Thymus (tissue), 11 donors: Measurements from ENCODE around the gene UQCRC2. TPM values are rescaled to one million over a fixed set of nuclear protein-coding genes. Genes with fewer than 3 reads are reported as not detected.

Experiments
- DNase-seq, 9 donors: peaks; one replicate each; pipeline ENCODE4 v3.0.0-alpha.2; 2013; ENCODE audit warnings: low spot score in 9 of 9, low read depth in 6 of 9, missing footprints in 1 of 9
- H3K27ac ChIP-seq, 2 donors: one replicate each; pipeline ENCODE4 v1.5.1; 2013; ENCODE audit warnings: control low read depth in 1 of 2, low read depth in 1 of 2, low read length in 1 of 2, mild to moderate bottlenecking in 1 of 2, moderate library complexity in 1 of 2
- H3K27me3 ChIP-seq, 2 donors: one replicate each; pipeline ENCODE4 v1.5.1; 2013; ENCODE audit warnings: low read length in 1 of 2; ENCODE audit not compliant: control insufficient read depth in 2 of 2, insufficient read depth in 1 of 2
- H3K36me3 ChIP-seq, 2 donors: one replicate each; pipeline ENCODE4 v1.5.1; 2013; ENCODE audit warnings: low read length in 1 of 2, mild to moderate bottlenecking in 1 of 2, moderate library complexity in 1 of 2; ENCODE audit not compliant: control insufficient read depth in 2 of 2, insufficient read depth in 2 of 2
- H3K4me1 ChIP-seq, 2 donors: one replicate each; pipeline ENCODE4 v1.5.1; 2013; ENCODE audit warnings: low read length in 2 of 2; ENCODE audit not compliant: control insufficient read depth in 2 of 2, insufficient read depth in 2 of 2
- H3K4me3 ChIP-seq, 2 donors: one replicate each; pipeline ENCODE4 v1.5.1; 2013; ENCODE audit warnings: low read length in 2 of 2, control low read depth in 1 of 2, mild to moderate bottlenecking in 1 of 2
- H3K9me3 ChIP-seq, 2 donors: one replicate each; pipeline ENCODE4 v1.5.1; 2013; ENCODE audit warnings: low read length in 1 of 2, mild to moderate bottlenecking in 1 of 2; ENCODE audit not compliant: control insufficient read depth in 2 of 2, insufficient read depth in 1 of 2
- WGBS: extraction: QIAGEN DNeasy Blood & Tissue Kit; methylation state at CpG from one replicate; pipeline ENCODE4 v1.1.7; 2013; 5-methylcytosine and 5-hydroxymethylcytosine counted together
- polyA plus RNA-seq: library from polyadenylated mRNA; stranded (reverse); fragments of 200-250 nt; gene quantifications from one replicate; pipeline ENCODE4 v1.2.3, GENCODE V29; 2013
- total RNA-seq: library from RNA; stranded (reverse); fragments of 120-200 nt; gene quantifications from one replicate; pipeline ENCODE4 v1.2.4, GENCODE V29; 2013
- donor health status: healthy.

Gene UQCRC2
- total and polyA plus RNA-seq, 2 donors = 146 to 227 TPM

DNA sequence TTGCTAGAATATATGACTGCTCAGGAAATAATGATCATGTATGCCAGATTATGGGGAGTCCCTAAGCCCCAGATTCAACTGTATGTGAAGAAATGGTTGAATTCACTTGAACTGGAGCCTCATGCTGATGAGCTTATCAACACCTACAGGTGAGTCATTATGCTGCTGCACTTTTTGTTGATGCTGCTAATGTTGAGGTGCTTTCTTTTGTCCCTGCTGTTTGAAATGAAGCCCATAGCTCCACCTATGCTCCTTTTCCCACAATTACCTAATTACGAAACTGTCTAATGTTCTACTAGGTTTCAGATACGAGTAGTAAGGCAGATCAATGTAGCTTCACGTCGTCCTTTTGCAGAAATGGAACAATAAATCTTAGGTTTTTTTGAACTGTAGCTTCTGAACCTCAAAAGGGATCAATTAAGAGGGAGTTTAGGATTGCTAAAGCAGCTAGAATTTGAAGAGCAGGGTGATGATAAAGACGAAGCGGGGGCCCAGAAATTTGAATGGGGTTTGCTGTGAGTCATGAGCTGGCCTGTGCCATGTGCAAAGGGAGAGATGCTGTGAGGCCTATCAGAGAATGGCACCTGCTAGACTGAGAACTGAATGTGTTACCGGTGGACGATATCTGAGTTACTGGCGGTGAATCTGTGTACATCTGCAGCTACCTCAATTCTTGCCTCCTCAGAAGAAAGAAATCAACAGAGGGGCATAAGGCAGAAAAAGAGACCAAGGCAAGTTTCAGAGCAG is 6.1 kb upstream of the UQCRC2 start:
- no peaks in the 10 kb centered on the region for H3K27me3 ChIP-seq
- H3K36me3 ChIP-seq = peaks cover 0 to 4% of the 10 kb centered on the region in 2 donors
- H3K27ac ChIP-seq = no peak overlapping the region
- no peaks in the 10 kb centered on the region for H3K9me3 ChIP-seq
- 94% methylated on average over 9 of the region's 9 CpGs for WGBS
- no peak for DNase-seq
- no peak overlapping the region for H3K4me3 ChIP-seq
- peaks cover 5 to 13% of the 10 kb centered on the region in 2 donors for H3K4me1 ChIP-seq

DNA sequence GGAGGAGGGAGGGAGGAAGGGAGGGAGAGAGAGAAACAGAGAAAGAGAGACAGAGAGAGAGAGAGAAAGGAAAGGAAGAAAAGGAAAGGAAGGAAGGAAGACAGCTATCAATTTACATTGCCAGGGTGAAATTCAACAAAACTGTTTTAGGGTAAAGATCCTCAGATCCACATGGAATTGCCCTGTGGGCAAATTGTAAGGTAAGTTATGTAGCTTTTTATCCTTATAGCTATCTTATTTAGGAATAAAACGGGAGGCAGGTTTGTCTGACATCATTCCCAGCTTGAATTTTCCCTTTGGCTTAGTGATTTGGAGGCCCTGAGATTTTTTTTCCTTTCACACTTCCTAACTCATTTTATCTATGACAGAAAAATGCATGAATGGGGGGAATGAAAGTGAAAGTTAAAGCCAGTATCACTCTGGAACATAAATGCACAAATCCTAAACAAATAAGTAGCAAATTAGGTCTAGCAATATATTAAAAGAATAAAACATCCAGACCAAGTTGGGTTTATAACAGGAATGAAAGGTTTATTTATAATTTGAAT is 3.4 kb upstream of the UQCRC2 start:
- H3K36me3 ChIP-seq = no peaks in the 10 kb centered on the region
- no peak for DNase-seq
- H3K27ac ChIP-seq = no peak overlapping the region
- no peak overlapping the region for H3K4me3 ChIP-seq
- H3K27me3 ChIP-seq = no peaks in the 10 kb centered on the region
- H3K9me3 ChIP-seq = no peaks in the 10 kb centered on the region
- 82% methylated on average over 1 of the region's 1 CpG for WGBS
- peaks cover 13 to 25% of the 10 kb centered on the region in 2 donors for H3K4me1 ChIP-seq

DNA sequence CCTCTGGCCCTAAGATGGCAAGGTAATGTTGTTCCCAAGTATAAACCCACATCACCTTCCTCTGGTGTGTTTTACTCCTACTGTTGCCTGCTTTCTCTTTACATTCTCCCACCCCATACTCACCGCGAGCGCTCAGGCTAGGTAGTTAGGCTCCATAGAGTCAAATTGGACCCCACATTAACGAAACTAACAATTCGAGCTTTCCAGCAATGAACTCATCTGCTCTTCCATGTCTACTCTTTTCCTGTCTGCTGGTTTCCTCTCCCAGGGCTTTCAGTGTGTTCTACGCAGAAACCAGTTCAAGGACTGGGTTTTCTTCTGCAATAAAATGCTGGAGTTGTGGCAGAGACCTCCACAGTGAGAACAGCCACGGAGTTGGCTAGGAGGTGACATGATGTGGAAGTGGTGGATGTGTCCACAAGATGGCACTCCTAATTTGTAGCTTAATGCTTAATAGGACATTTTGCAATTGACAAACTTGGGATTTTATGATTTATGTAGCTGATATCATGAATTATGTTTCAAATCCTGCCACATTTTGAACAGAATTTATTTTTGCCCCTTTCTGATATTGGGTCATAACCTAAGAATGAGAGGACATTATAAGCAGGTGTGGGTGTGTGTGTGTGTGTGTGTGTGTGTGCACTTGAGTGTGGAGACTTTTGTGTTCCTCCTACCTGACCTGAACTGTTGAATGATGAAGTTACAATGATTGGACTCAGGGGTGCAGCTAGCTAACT is 2.2 kb upstream of the UQCRC2 start:
- Histone ChIP-seq H3K4me1 (peaks cover 13 to 25% of the 10 kb centered on the region in 2 donors), H3K36me3 (peaks cover 0 to under 1% of the 10 kb centered on the region in 2 donors), H3K4me3 (no peak overlapping the region), H3K9me3 (no peaks in the 10 kb centered on the region), H3K27me3 (no peaks in the 10 kb centered on the region), H3K27ac (peak overlapping the region in 1 of 2 donors; percentile 8)
- WGBS = 84% methylated on average over 7 of the region's 7 CpGs
- peak in 3 of 9 donors; percentile 25 to 60 (median 30) for DNase-seq

DNA sequence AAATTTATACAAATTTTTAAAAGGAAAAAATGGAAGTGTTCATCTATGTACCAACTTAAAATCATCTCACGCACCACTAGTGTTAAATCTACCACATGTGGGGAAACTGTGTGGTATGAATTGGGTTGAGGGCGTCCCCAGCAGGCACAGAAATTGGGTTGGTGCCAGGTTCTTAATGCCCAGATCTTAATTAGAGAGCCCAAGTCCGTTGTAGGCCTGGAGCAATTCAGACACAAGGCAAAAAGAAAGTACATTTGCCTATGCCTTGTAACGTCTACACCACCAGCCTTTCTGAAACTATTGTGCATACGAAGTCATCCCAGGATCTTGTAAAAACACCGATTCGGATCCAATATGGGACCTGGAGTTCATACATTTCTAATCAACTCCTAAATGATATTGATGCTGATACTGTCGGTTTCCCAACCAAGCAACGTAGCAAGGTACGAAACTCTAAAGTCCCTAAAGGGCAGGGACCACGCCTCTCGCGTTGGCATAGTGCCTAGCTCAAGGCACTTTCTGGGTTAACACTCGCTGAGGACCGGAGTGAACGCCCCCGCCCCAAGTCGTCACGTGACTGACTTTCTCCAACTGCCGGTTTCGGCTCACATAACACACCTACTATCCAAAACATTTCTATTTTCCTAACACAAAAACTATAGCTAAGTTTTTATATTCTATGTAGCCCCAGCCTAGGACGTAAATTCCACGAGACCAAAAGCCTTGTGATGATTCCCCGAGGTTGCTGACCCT is 945 bp upstream of the UQCRC2 start:
- H3K9me3 ChIP-seq = no peaks in the 10 kb centered on the region
- H3K27ac ChIP-seq = peak overlapping the region; percentile 83 to 93
- DNase-seq = peak; percentile 59 to 91 (median 80)
- no peaks in the 10 kb centered on the region for H3K27me3 ChIP-seq
- H3K36me3 ChIP-seq = peaks cover 6 to 9% of the 10 kb centered on the region in 2 donors
- peak overlapping the region; percentile 80 to 82 for H3K4me3 ChIP-seq
- peaks cover 13 to 25% of the 10 kb centered on the region in 2 donors for H3K4me1 ChIP-seq
- 5% methylated on average over 24 of the region's 24 CpGs for WGBS

DNA sequence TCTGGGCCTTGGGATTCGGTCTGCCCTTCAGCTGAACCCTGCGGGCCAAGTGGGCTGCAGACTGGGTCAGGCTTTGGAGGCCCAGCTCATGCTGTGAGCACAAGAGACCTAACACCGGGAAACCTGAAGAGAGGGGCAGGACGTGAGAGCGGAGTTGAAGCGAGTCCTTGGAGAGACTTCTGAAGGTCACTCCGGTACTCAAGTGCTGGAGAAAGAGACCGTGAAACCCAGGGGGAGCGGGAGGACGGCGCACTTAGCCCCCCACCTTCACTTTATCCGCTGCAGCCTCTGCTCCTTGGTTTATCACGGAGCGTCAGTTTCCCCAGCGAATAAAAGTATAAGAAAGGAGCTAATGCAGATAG is 361 bp downstream of the UQCRC2 start:
- no peaks in the 10 kb centered on the region for H3K27me3 ChIP-seq
- H3K4me1 ChIP-seq = peaks cover 13 to 25% of the 10 kb centered on the region in 2 donors
- peak overlapping the region; percentile 83 to 93 for H3K27ac ChIP-seq
- under 1% methylated on average over 15 of the region's 15 CpGs for WGBS
- peak overlapping the region; percentile 80 to 82 for H3K4me3 ChIP-seq
- no peak for DNase-seq
- peaks cover 11 to 22% of the 10 kb centered on the region in 2 donors for H3K36me3 ChIP-seq
- H3K9me3 ChIP-seq = no peaks in the 10 kb centered on the region

DNA sequence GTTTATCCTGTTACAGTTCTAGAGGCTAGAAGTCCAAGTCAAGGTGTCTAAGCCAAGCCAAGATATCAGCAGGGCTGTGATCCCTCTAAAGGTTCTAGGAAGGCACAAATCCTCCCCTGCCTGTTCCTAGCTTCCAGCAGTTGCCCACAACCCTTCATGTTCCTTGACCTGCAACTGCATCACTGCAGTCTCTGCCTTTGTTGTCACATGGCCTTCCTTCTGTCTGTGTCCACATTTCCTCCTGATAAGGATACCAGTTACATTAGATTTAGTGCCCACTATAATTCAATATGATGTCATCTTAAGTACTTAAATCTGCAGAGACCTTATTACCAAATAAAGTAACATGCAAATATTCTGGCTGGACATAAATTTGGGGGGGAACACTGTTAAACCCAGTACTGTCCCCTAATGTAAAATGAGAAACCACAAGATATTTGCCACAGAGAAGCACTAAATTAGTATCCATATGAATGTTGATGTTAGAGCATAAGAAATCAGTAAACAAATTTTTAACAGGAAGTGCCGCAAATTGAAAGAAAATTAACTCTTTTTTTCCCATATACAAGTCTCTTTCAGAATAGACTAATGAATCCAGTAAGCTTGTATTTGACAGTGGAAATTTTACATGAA is 4.7 kb downstream of the UQCRC2 start:
- Histone ChIP-seq H3K27ac (no peak overlapping the region), H3K27me3 (no peaks in the 10 kb centered on the region), H3K4me3 (no peak overlapping the region), H3K4me1 (peaks cover 6 to 9% of the 10 kb centered on the region in 2 donors), H3K9me3 (no peaks in the 10 kb centered on the region), H3K36me3 (peaks cover 45 to 60% of the 10 kb centered on the region in 2 donors)
- WGBS = 93% methylated on average over 1 of the region's 1 CpG
- DNase-seq = no peak

DNA sequence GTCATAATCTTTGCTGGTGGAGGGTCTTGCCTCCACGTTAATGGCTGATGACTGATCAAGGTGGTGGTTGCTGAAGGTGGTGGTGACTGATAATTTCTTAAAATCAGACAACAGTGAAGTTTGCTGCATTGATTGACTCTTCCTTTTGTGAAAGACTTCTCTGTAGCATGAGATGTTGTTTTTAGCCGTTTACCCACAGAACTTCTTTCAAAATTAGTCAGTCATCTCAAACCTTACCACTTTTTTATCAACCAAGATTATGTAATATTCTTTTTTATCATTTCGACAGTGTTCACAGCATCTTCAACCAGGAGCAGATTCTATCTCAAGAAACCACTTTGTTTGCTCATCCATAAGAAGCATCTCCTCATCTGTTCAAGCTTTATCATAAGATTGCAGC is 5.9 kb downstream of the UQCRC2 start:
- DNase-seq = no peak
- H3K27ac ChIP-seq = no peak overlapping the region
- 97% methylated on average over 3 of the region's 3 CpGs for WGBS
- peaks cover 56 to 72% of the 10 kb centered on the region in 2 donors for H3K36me3 ChIP-seq
- H3K4me1 ChIP-seq = peaks cover 4 to 8% of the 10 kb centered on the region in 2 donors
- no peaks in the 10 kb centered on the region for H3K9me3 ChIP-seq
- H3K27me3 ChIP-seq = no peaks in the 10 kb centered on the region
- H3K4me3 ChIP-seq = no peak overlapping the region

DNA sequence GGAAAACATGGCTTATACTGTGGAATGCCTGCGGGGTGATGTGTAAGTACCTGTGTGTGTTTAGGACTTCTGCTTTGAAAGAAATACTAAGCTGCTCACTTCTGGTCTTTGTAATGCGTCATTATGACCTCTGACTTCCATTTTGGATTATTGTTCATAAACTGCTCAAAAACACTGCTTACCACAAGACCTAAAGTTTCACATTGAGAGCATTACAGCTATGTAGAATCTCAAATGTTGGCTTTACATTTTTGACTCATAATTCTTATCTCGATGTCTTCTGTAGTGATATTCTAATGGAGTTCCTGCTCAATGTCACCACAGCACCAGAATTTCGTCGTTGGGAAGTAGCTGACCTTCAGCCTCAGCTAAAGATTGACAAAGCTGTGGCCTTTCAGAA is 9.3 kb downstream of the UQCRC2 start:
- Histone ChIP-seq H3K4me1 (no peaks in the 10 kb centered on the region), H3K4me3 (no peak overlapping the region), H3K36me3 (peaks cover 64 to 91% of the 10 kb centered on the region in 2 donors), H3K27ac (no peak overlapping the region), H3K27me3 (no peaks in the 10 kb centered on the region), H3K9me3 (no peaks in the 10 kb centered on the region)
- no peak for DNase-seq
- 99% methylated on average over 5 of the region's 5 CpGs for WGBS
